ENCODE data around the gene CLEC1A.

DNA sequence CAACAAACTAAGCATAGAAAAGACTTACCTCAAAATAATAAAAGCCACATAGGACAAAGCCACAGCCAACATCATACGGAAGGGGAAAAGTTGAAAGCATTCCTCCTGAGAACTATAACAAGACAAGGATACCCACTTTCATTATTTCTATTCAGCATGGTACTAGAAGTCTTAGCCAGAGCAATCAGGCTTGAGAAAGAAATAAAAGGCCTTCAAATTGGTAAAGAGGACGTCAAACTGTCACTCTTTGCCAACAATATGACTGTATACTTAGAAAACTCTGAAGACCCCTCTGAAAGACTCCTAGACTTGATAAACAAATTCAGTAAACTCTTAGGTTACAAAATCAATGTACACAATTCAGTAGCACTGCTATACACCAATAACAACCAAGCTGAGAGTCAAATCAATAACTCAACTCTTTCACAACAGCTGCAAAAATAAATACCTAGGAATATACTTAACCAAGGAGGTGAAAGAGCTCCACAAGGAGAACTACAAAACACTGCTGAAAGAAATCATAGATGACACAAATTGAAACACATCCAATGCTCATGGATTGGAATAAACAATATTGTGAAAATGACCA is 11.6 kb upstream of the CLEC1A start:
- TF ChIP-seq CTCF (IDR thresholded peaks at IDR 0.05) (no peak), POLR2A (IDR thresholded peaks at IDR 0.05) (no peak)

All from uterus (tissue), 2 donors.